HCT116 (cell line): ENCODE data around the gene TSPAN3. TPM values are rescaled to one million over a fixed set of nuclear protein-coding genes. Genes with fewer than 3 reads are reported as not detected.

ENCODE experiments used
- ATAC-seq: fragments of 200-7000 bp; cut with Tn5 transposase; 2 replicates; pipeline ENCODE4 v1.9.1; 2020; ENCODE audit warnings: mild to moderate bottlenecking, moderate library complexity
- BruUV-seq: library from RNA; stranded (reverse); fragments of 400-500 nt; replicated peaks from 2 replicates; lab custom pipeline; 2021; lab: Mats Ljungman, UMichigan
- CTCF ChIA-PET: fragments of 300-600 bp; sonication (Branson Sonifier 250); formaldehyde crosslinking; loops from one replicate; lab custom pipeline; 2021; ENCODE audit warnings: antibody characterized with exemption; lab: Charles Lee
- POLR2A ChIA-PET: fragments of 300-600, 350-600 bp; sonication (Branson Sonifier 250); formaldehyde crosslinking; loops from one replicate; lab custom pipeline; 2021; ENCODE audit warnings: antibody characterized with exemption; lab: Charles Lee
- RAD21 ChIA-PET, 2 experiments: fragments of 300-600 bp; sonication (Branson Sonifier 250); formaldehyde crosslinking; loops; one replicate each; lab custom pipeline; 2023; ENCODE audit warnings: low total read pairs in 2 of 2; ENCODE audit not compliant: uncharacterized antibody in 2 of 2, unreplicated experiment in 2 of 2, low non-redundant PET in 1 of 2; lab: Charles Lee
- DNase-seq: peaks from one replicate; pipeline ENCODE4 v3.0.0-alpha.2; 2010; ENCODE audit warnings: low read depth, low spot score
- H2AFZ ChIP-seq: fragments of 200-600 bp; shearing (Covaris generic), sonication (generic); 2 replicates; pipeline ENCODE4 v1.6.1; 2017; ENCODE audit warnings: low read depth, mixed run types, mixed read lengths, antibody characterized with exemption, low read length; ENCODE audit not compliant: poor library complexity, severe bottlenecking
- H3K27ac ChIP-seq: 2 replicates; pipeline ENCODE4 v1.5.1; 2012; ENCODE audit warnings: low read depth, low read length
- H3K27me3 ChIP-seq: fragments of 200-600 bp; sonication (generic); 2 replicates; pipeline ENCODE4 v1.6.1; 2016; ENCODE audit warnings: mixed run types, low read length, mixed read lengths; ENCODE audit not compliant: insufficient read depth
- H3K36me3 ChIP-seq, 2 experiments: fragments of 200-500 bp in 1 of 2; fragments of 200-600 bp in 1 of 2; sonication (Bioruptor generic) in 1 of 2; sonication (generic) in 1 of 2; 2 replicates each; pipeline versions ENCODE4 v1.5.1 to v1.6.1; 2014 to 2016; ENCODE audit warnings: low read length in 2 of 2, inconsistent platforms in 1 of 2, mixed read lengths in 1 of 2, mixed run types in 1 of 2; ENCODE audit not compliant: insufficient read depth in 2 of 2, control insufficient read depth in 1 of 2
- H3K4me1 ChIP-seq, 2 experiments: fragments of 200-600 bp in 1 of 2; sonication (generic) in 1 of 2; 2 replicates each; pipeline versions ENCODE4 v1.5.1 to v1.6.1; 2012 to 2017; ENCODE audit warnings: low read length in 2 of 2, inconsistent platforms in 1 of 2, mild to moderate bottlenecking in 1 of 2, mixed read lengths in 1 of 2, mixed run types in 1 of 2, moderate library complexity in 1 of 2; ENCODE audit not compliant: insufficient read depth in 2 of 2, control insufficient read depth in 1 of 2
- H3K4me2 ChIP-seq: fragments of 200-600 bp; sonication (generic); 2 replicates; pipeline ENCODE4 v1.6.1; 2017; ENCODE audit warnings: mixed run types, low read length, mixed read lengths
- H3K4me3 ChIP-seq, 2 experiments: fragments of 200-600 bp in 1 of 2; sonication (generic) in 1 of 2; replicated peaks in 1 of 2; 2 replicates each; pipeline ENCODE4 v1.5.1; 2011 to 2016; ENCODE audit warnings: low read length in 2 of 2, control low read depth in 1 of 2, low read depth in 1 of 2, mild to moderate bottlenecking in 1 of 2, mixed read lengths in 1 of 2, mixed run types in 1 of 2
- H3K79me2 ChIP-seq: fragments of 200-600 bp; sonication (generic); 2 replicates; pipeline ENCODE4 v1.6.1; 2017; ENCODE audit warnings: mild to moderate bottlenecking, mixed run types, low read length, moderate library complexity, mixed read lengths; ENCODE audit not compliant: insufficient read depth
- H3K9ac ChIP-seq: fragments of 200-600 bp; sonication (generic); 2 replicates; pipeline ENCODE4 v1.6.1; 2016; ENCODE audit warnings: low read length, mixed read lengths
- H3K9me2 ChIP-seq: fragments of 200-600 bp; sonication (generic), shearing (Covaris generic); 2 replicates; pipeline ENCODE4 v1.6.1; 2017; ENCODE audit warnings: mixed run types, mild to moderate bottlenecking, moderate library complexity; ENCODE audit not compliant: insufficient read depth
- H3K9me3 ChIP-seq, 2 experiments: fragments of 200-500 bp in 1 of 2; fragments of 200-600 bp in 1 of 2; sonication (Bioruptor generic) in 1 of 2; sonication (generic) in 1 of 2; 2 replicates each; pipeline ENCODE4 v1.6.1; 2014 to 2017; ENCODE audit warnings: low read length in 2 of 2, mixed read lengths in 2 of 2, inconsistent platforms in 1 of 2, low read depth in 1 of 2, mild to moderate bottlenecking in 1 of 2, mixed run types in 1 of 2, moderate library complexity in 1 of 2; ENCODE audit not compliant: control insufficient read depth in 1 of 2, insufficient read depth in 1 of 2
- H4K20me1 ChIP-seq: fragments of 200-600 bp; sonication (generic), shearing (Covaris generic); 2 replicates; pipeline ENCODE4 v1.6.1; 2017; ENCODE audit warnings: mixed run types, mild to moderate bottlenecking, moderate library complexity; ENCODE audit not compliant: insufficient read depth
- CEBPB ChIP-seq: IDR thresholded peaks from 2 replicates; pipeline ENCODE4 v1.6.1; 2012; ENCODE audit warnings: low read depth
- CTCF ChIP-seq, 3 experiments: fragments of 200-600 bp in 1 of 3; sonication (generic) in 1 of 3; IDR thresholded peaks in 2 of 3; conservative IDR thresholded peaks in 1 of 3; 2 replicates each; pipeline ENCODE4 v1.5.1; 2012 to 2017; ENCODE audit warnings: low read depth in 2 of 3, low read length in 2 of 3, antibody characterized with exemption in 1 of 3, borderline replicate concordance in 1 of 3, control low read depth in 1 of 3, mild to moderate bottlenecking in 1 of 3, mixed read lengths in 1 of 3, mixed run types in 1 of 3, moderate library complexity in 1 of 3; ENCODE audit not compliant: insufficient read depth in 1 of 3
- ELF1 ChIP-seq: IDR thresholded peaks from 2 replicates; pipeline ENCODE4 v1.6.1; 2012; ENCODE audit warnings: low read depth, borderline replicate concordance
- JUND ChIP-seq: IDR thresholded peaks from 2 replicates; pipeline ENCODE4 v1.6.1; 2012
- POLR2A ChIP-seq: IDR thresholded peaks from 2 replicates; pipeline ENCODE4 v1.7.0; 2011; ENCODE audit warnings: borderline replicate concordance; ENCODE audit not compliant: insufficient read depth, insufficient read length; ENCODE audit errors: extremely low read depth
- RAD21 ChIP-seq: IDR thresholded peaks from 2 replicates; pipeline ENCODE4 v1.6.1; 2012; ENCODE audit warnings: low read depth, mild to moderate bottlenecking
- ZFX ChIP-seq: fragments of 450-650 bp; IDR thresholded peaks from 2 replicates; pipeline ENCODE4 v1.6.1; 2017
- intact Hi-C: fragments of 100-400 bp; cut with micrococcal nuclease; formaldehyde crosslinking; loops from 2 replicates; pipeline ENCODE4 v1.10.0; 2022
- total RNA-seq: library from RNA; stranded (reverse); gene quantifications from one replicate; pipeline ENCODE4 v1.2.1, GENCODE V29; 2021; ENCODE audit not compliant: unreplicated experiment

Gene TSPAN3
- total RNA-seq, 1 experiment from 2014 or later, result 140 TPM

DNA sequence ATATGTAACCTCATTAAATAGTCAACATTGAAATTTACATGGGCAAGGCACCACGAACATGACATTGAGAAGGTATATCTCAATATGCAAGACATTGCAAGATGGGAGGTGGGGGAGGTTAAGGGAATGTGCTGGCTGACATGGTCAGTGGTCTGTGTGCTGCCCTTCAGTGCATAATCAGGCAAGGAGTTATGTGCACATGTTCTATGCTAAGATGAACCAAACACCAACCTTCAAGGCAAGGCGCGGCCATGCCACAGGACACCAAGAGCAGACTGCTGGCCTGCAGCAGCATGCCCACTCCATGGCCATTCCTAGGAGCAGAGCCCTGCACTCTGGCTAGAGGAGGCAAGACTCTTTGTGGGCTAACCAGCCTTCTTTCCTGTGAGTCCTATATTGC, 40.9 kb upstream of the TSPAN3 start:
- Histone ChIP-seq H3K27me3 (no peaks in the 10 kb centered on the region), H4K20me1 (no peaks in the 10 kb centered on the region), H3K4me2 (no peak overlapping the region), H3K9me3 (no peaks in the 10 kb centered on the region), H3K27ac (no peak overlapping the region), H3K79me2 (no peaks in the 10 kb centered on the region), H3K4me3 (no peak overlapping the region), H3K9ac (no peak overlapping the region), H3K9me2 (no peaks in the 10 kb centered on the region), H3K4me1 (no peaks in the 10 kb centered on the region; a peak in 1 of 4 replicates), H3K36me3 (no peaks in the 10 kb centered on the region), H2AFZ (no peak overlapping the region)
- no peak for ATAC-seq
- intact Hi-C loops, result no loop called here
- DNase-seq, result no peak
- BruUV-seq, result no TSS peak
- CTCF ChIA-PET, result no interaction called here
- POLR2A ChIA-PET, result no interaction called here
- no peak for TF ChIP-seq CEBPB
- RAD21 ChIA-PET, result no interaction called here

GRCh38 chr15:77107531-77108355, 36.8 kb upstream of the TSPAN3 start:
- DNase-seq, result no peak
- no TSS peak for BruUV-seq
- H3K9me3 ChIP-seq, result peaks cover 0 to 1% of the 10 kb centered on the region in 2 experiments; a peak in 1 of 4 replicates

More at GRCh38 chr15:77107531-77108355, 36.8 kb upstream of the TSPAN3 start:
- Histone ChIP-seq H3K36me3 (no peaks in the 10 kb centered on the region), H3K9ac (no peak overlapping the region), H4K20me1 (no peaks in the 10 kb centered on the region), H3K4me1 (no peaks in the 10 kb centered on the region; a peak in 1 of 4 replicates), H3K4me2 (no peak overlapping the region), H3K79me2 (no peaks in the 10 kb centered on the region), H3K27ac (no peak overlapping the region), H3K9me2 (no peaks in the 10 kb centered on the region), H3K4me3 (no peak overlapping the region), H3K27me3 (no peaks in the 10 kb centered on the region), H2AFZ (no peak overlapping the region)
- intact Hi-C loops, result loop anchor here (1.0 to 2.0 kb wide), 2 partner anchors 389 to 436 kb away; no protein-coding TSS in a partner anchor
- POLR2A ChIA-PET, result interaction anchor here (1.8 kb wide), 1 partner anchor 435 kb away, joined by 6 read pairs; no protein-coding TSS in a partner anchor
- RAD21 ChIA-PET, result interaction anchor here (0.6 to 2.1 kb wide), 4 partner anchors 22 to 436 kb away, joined by 3 to 9 read pairs (median 6); no protein-coding TSS in a partner anchor
- TF ChIP-seq ZFX (no peak), JUND (no peak), CTCF (IDR thresholded peaks at IDR 0.05 in 2 of 3, conservative IDR thresholded peaks at IDR 0.05 in 1 of 3; ENCODE audit: borderline replicate concordance in 1 of 3, insufficient read depth in 1 of 3, low read depth in 2 of 3, low read length in 2 of 3) (peak; percentile 66 to 80 (median 75); a peak in 5 of 6 replicates), POLR2A (no peak), ELF1 (no peak), RAD21 (peak; percentile 77)
- ATAC-seq, result peak; percentile 95
- CTCF ChIA-PET, result interaction anchor here (0.6 to 2.8 kb wide), 10 partner anchors 11 to 548 kb away, joined by 3 to 19 read pairs (median 4); partner anchors contain the start of gene LINGO1
